Amniotic stem cell (primary cell): Measurements from ENCODE around the gene ARL10.
A peak's percentile ranks its signal among the peaks of the same experiment; 100 is the strongest.
"Not testable (repeated sequence)": the region's sequence is repeated elsewhere in the genome, so short reads cannot be mapped to it uniquely, and the experiment has no call there.

ENCODE experiments used
- DNase-seq: peaks from one replicate; lab custom pipeline; 2025; lab: John Stamatoyannopoulos, UW

The ARL10 gene

GRCh38 chr5:176388444-176389134, 23.3 kb downstream of the ARL10 start, which contains the start of the genes HIGD2A and NOP16:
Gene HIGD2A, plus strand, starts transcription at chr5:176388751. Its CDS starts 69 bp downstream, at chr5:176388820.
Gene NOP16, minus strand, starts transcription at chr5:176388598. Its CDS starts 59 bp downstream, at chr5:176388539.
- peak; percentile 98 for DNase-seq

- DNase-seq: no peak
These were observed 24.1 kb downstream of the ARL10 start for GRCh38 chr5:176389135-176390123.

- no peak for DNase-seq
These were observed 26.2 kb downstream of the ARL10 start for GRCh38 chr5:176391479-176391878.

- no peak for DNase-seq
These were observed 26.7 kb downstream of the ARL10 start for GRCh38 chr5:176391999-176392398.

DNA sequence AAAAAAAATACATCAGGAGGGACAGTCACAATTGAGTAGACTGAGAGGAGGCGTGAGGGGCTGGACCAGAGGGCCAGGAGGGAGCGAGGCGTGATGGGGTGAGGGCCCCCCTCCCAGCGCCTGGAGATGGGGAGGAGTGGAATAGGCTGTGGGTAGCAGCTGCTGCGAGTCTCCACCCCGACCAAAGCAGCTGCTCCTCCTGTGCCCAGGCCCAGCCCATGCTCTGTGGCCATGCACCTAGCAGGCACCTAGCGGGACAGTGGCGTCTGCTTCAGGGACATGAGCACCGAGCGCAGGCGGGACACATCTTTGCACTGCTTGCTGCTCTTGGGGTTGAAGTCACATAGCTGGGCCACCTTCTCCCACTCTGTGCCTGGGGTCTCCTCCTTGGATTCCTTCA, 27.2 kb downstream of the ARL10 start:
- no peak for DNase-seq

GRCh38 chr5:176394096-176394495, 28.8 kb downstream of the ARL10 start:
- DNase-seq: no peak

DNA sequence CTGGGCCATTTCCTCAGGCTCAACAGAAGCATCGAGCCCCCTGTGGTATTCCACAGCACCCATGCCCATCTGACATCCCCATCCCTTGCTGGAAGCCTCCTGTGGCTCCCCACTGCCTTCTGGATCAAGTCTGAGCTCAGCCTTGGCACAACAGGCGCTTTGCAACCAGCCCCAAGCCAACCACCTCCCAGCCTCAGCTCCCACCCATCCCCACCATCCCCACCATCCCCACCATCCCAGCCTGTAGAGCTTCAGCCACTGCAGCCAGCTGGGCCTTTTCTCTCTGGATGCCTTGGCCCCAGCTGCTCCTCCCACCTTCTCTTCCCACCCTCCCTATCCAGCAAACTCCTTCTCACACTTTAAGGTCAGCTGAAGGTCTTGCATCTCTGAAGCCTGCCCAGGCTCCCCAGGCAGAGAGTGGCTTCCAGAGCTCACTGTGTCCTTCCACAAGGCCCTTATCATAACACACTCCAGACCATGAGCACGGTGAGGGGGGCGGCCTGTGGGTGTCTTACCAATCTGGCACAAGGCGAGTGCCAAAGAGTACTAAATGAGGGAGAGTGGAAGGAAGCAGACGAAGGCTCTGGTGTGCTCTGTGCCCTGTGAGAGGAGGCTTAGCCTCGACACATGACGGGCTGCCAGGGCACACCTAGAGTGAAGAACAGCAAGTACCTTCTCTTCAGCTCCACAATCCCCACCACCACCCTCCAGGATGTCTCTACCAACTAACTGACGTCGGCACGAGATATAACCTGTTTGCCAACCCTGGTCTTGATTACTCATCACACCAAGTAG, 29.8 kb downstream of the ARL10 start:
- DNase-seq: no peak

DNA sequence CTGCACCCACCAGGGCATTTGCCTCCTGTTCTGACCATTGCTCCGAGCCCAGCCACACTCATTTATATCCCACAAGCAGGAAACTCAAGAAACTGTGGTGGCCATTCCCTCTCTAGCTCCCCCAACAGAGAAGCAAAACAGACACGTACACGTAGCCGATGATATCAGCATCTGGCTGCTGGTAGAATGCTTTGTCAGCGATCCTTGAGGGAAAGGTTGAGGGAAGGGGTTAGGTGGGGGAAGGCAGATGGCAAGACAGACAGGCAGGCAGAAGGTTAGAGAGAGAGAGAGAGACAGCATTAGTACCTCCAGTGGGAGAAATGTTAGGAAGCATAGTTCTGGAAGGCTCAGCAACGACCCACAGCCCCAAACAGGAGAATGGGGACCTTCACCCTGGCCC, 31.0 kb downstream of the ARL10 start:
- DNase-seq: no peak

GRCh38 chr5:176397736-176398420, 32.6 kb downstream of the ARL10 start:
- DNase-seq: no peak

GRCh38 chr5:176400382-176401156, 35.3 kb downstream of the ARL10 start:
- no peak for DNase-seq

DNA sequence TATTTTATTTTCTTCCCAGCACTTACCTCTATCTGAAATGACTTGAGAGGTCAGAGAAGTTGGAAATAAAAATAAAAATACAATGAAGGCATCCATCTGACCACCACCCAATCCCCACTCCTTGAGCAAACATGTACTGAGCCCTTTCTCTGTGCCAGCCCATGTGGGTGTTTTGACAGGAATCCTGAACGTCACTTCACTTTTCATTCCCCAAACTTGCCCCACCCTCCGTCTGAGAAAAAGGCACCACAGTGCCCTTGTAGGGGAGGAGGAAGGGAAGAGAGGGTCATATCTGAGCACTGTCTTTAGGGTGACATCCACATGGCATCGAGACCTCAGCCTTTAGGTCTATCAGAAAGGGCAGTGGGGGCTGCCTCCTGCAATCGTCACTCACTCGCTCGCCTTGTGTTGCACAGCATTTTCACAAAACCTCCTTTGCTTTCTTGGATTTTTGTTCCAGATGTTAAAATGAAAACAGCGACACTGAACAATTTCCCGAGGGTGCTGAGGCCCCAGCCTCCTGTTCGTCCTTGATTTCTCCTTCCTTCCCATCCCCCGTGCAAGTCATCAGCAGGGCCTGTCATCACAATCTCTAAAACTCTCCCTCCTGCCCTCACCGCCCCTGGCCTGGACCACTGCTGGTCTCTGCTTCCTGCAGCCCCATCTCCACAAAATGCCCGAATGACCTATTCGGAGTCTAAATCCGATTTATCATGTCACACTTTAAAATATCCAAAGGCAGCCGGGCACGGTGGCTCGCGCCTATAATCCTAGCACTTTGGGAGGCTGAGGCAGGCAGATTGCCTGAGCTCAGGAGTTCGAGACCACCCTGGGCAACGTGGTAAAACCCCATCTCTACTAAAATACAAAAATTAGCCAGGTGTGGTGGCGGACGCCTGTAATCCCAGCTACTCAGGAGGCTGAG, 36.3 kb downstream of the ARL10 start:
- no peak for DNase-seq

- DNase-seq: no peak
These were observed 40.6 kb downstream of the ARL10 start for GRCh38 chr5:176405656-176406435.

- no peak for DNase-seq
These were observed 41.3 kb downstream of the ARL10 start for GRCh38 chr5:176406436-176407052.

DNA sequence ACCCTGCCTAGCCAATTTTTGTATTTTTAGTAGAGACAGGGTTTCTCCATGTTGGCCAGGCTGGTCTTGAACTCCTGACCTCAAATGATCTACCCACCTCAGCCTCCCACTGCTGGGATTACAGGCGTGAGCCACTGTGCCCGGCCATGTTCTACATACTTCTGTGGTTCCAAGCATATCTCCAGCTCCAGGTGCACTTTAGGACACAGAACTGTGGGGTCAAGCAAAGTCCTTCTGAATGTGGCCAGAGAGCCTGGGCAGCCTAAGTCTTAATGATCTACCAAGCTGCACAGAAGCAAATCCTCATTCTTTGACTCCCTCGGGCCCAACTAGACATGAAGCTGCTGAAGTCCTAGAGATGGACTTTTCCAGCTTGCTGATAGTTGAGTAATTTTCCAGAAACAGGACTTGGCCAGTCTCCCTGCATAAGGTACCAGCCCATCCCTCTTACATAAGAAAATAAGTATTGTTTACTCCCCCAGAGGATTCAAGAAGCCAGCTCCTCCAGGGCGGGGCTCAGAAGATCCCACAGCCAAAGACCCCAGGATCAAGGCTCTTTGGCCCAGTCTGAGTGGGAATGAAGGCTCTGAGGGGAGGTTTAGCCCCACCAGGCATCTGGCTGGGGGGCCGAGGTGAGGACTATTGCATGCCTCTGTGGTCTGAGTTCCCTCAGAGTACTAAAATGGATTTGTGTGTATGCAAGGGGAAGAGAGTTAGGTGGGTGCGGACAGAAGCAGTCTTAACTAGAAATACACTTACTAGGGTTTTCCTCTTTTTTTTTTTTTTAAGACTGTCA, 42.4 kb downstream of the ARL10 start:
- no peak for DNase-seq

DNA sequence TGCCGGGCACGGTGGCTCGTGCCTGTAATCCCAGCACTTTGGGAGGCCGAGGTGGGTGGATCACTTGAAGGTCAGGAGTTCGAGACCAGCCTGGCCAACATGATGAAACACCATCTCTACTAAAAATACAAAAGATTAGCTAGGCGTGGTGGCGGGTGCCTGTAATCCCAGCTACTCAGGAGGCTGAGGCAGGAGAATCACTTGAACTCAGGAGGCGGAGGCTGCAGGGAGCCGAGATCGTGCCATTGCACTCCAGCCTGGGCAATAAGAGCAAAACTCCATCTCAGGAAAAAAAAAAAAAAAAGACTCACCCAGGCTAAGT, 42.9 kb downstream of the ARL10 start:
- DNase-seq: not testable (repeated sequence)

- DNase-seq: no peak
These were observed 43.3 kb downstream of the ARL10 start for GRCh38 chr5:176408590-176408989.

- no peak for DNase-seq
These were observed 44.5 kb downstream of the ARL10 start for GRCh38 chr5:176409765-176410164.
